Measurements from ENCODE around the gene CAV1. TPM values are rescaled to one million over a fixed set of nuclear protein-coding genes. Genes with fewer than 3 reads are reported as not detected.
A peak's percentile ranks its signal among the peaks of the same experiment; 100 is the strongest.
"Not testable (repeated sequence)": the region's sequence is repeated elsewhere in the genome, so short reads cannot be mapped to it uniquely, and the experiment has no call there.

Gene CAV1, protein sequence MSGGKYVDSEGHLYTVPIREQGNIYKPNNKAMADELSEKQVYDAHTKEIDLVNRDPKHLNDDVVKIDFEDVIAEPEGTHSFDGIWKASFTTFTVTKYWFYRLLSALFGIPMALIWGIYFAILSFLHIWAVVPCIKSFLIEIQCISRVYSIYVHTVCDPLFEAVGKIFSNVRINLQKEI
- total RNA-seq: 4.3 TPM

DNA sequence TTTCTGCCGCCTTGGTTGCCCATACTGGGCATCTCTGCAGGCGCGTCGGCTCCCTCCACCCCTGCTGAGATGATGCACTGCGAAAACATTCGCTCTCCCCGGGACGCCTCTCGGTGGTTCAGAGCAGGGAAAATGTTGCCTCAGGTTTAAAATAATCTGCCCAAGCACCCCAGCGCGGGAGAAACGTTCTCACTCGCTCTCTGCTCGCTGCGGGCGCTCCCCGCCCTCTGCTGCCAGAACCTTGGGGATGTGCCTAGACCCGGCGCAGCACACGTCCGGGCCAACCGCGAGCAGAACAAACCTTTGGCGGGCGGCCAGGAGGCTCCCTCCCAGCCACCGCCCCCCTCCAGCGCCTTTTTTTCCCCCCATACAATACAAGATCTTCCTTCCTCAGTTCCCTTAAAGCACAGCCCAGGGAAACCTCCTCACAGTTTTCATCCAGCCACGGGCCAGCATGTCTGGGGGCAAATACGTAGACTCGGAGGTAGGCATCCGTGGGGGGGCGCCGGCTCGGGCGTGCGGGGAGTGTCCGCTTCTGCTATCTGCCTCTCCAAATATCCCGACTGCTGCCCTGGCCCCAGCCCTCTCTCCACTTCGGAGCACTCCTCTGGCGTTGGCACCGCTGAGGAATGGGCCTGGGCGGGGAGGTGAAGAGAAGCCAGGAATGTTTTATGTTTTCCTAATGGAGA, at the start of gene CAV1:
CAV1 (plus strand) TSS at position 428 of the 689 bp plus-strand sequence; CDS start at position 455, 27 bp downstream.
- DNase-seq (ENCODE audit: low read depth in 2 of 3, low spot score in 2 of 3): peak in 2 of 3 donors; percentile 36 to 54

DNA sequence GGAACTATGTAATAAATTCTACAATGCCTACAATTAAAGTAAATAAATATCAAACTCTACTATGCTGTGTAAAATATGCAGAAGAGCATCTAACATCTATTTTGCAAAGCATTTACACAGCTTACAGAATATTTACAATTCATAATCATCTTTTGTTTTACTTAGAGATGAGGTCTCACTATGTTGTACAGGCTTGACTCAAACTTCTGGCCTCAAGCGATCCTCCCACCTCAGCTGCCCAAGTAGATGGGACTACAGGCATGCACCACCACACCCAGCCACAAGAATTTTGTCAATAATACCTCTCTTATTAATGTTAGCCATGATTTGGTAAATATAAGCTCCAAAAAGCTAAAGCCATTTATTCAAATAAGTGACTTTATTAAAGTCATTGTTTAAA, 47.2 kb upstream of the CAV1 start:
- DNase-seq (ENCODE audit: low read depth in 2 of 3, low spot score in 2 of 3): no peak

DNA sequence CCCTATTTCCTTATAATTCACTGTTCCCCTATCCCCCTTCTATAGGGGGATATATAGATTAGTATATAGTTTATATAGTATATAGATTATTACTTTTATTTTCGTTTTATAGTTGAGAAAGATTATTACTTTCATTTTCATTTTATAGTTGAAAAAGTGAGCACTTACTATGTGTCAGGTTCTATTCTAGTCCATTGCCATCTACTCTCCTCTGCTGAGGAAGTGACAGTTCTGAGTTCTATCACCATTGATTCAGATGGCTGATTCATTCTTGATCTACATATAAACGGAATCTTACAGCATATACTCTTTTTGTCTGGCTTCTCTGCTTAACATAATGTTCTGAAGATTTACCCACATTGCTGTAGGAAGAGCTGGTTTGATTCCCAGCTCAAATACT, 46.0 kb upstream of the CAV1 start:
- no peak for DNase-seq (ENCODE audit: low read depth in 2 of 3, low spot score in 2 of 3)

DNA sequence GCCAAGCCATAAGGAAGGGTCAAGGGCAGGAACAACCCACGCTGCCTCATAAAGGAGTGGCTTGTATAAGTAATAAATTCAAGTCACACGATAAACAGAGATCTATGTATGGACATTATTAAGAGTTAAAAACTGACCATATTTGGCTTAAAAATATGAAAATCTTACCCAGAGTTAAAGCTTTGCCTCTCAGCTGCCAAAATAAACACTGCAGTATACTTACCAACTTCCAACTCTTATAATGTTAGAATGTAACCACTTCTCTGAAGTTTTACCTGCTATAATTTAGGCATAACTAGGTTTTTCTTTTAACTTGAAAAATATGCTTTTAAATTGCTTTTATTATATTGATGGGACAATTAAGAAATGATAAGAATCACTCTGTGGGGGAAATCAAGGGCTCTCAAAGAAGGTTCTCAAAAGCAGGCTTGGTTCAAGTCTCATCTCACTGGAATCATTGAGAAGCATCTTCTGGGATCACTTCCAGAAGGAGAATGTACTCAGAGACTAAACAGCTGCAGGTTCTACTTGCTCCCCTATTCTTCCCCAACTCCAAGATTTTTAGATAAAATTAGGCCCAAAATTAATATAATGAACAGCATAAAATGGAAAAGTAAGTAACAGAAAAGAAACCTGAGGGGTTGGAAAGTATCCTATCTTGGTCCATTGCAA, 41.4 kb upstream of the CAV1 start:
- DNase-seq (ENCODE audit: low read depth in 2 of 3, low spot score in 2 of 3): no peak

DNA sequence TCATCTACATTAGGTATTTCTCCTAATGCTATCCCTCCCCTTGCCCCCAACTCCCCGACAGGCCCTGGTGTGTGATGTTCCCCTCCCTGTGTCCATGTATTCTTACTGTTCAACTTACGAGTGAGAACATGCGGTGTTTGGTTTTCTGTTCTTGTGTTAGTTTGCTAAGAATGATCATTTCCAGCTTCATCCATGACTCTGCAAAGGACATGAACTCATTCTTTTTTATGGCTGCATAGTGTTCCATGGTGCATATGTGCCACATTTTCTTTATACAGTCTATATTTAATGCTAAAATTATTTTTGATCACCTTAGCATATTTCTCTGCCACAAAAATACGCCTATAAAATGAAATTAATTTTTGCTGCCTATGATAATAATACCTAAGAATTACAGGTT, 40.4 kb upstream of the CAV1 start:
- not testable (repeated sequence) for DNase-seq (ENCODE audit: low read depth in 2 of 3, low spot score in 2 of 3)

DNA sequence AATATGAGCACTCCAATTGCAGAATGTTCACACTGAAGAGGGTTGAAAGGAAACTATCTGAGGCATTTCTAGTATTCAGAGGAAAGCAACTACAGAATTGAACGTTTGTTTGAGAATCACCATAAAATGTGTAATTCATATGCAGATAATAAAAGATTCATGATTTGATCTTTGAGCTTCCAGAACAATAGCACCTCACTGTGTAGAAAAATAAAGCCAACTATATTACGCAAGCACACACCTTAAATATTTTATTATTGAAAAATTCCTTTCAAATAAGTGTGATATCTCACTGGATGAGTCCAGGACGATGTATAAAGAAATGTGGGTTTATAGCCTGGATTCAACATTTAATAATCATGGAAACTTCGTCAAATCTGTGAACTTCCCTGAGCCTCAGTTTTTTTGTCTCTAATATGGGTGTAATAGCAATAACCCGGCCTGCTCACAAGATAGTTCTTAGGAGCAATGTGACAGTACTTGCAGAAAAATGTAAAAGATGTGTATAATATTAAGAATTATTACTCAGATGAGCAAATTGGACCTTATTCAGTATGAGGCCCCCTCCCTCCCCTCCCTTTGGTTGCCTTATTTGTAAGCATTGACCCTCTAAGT, 36.8 kb upstream of the CAV1 start:
- no peak for DNase-seq (ENCODE audit: low read depth in 2 of 3, low spot score in 2 of 3)

DNA sequence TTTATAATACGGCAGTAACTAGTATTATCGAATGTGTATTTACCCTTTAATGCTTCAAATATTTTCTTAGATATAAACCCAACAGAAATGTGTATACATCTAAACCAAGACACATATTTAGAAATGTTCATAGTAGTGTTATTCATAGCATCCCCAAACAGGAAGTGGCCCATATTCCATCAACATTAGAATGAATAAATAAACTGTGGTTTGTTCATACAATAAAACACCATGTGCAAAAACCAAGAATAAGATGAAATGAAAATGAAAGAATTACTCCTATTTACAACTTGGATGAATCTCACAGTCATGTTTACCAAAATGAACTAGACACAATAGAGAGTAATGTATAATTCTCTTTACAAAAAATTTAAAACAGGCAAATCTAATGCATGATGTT, 34.5 kb upstream of the CAV1 start:
- DNase-seq (ENCODE audit: low read depth in 2 of 3, low spot score in 2 of 3): no peak

DNA sequence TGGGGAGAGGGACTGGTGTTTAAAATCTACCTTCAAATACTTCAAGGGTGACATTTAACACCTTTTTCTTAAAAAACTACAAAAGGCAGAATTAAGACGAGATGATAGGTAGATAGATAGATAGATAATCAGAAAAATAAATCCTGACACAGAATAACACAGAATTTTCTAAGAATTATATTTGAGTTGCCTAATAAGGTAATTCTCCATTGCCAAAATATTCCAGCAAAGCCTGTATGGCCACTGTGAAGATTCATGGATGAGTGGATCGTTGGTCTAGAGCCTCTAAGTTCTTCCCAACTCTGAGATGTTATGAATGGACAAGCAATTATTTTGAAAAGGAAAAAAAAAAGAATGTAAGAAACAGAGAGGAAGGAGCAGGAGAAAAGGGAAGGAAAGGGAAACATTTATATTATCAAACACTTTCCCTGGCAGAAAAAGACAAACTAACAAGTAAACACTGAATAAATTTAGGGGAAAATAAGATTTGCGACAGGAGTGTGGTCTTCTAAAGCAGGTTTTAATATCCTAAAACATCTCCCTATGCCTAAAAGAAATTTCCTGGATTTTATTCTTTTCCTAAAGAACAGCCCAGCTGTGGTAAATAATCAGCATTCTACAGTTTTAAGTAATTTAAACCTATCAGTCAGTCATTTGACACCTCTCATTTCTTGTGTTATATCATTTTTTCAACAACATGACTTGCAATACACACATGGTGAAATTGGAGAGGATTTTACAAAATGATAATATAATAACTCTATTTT, 32.8 kb upstream of the CAV1 start:
- no peak for DNase-seq (ENCODE audit: low read depth in 2 of 3, low spot score in 2 of 3)

DNA sequence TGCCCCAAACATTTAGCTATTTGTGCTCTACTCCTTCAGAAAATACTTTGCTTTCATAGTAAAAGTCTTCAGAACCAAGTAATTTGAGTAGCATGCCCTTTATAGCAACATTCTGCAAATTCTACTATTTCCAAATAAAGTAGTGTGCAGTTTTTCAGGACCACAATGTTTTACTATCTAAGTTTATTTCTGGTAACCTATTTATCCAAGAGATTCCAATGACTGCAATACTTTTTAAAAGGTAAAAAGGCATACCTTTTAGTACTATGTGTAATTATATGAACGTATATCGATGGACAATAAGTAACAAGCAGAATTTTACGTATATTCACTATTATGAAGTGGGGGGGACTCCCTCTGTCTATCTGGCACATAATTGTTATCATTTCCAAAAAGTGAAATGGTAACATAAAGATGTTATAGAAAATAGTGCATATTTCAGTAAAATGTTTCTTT, 32.2 kb upstream of the CAV1 start:
- DNase-seq (ENCODE audit: low read depth in 2 of 3, low spot score in 2 of 3): no peak

DNA sequence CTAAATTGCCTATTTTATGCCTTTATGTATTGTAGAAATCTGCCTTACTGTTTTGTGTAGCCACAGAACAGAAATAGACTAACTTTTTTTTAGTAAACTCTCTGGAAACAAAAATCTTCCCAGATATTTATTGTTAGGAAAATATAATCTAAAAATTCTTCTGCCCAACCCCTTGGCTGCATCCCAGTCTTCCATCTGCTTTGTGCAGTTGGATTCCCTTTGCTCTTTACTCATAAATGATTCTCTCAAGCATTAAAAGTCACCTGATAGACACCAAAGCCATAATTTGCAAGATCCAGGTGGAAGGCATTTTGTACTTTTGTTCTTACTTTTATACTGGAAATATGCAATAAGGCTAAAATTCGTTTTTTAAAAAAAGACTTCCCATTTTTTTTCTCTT, 31.4 kb upstream of the CAV1 start:
- DNase-seq (ENCODE audit: low read depth in 2 of 3, low spot score in 2 of 3): no peak

DNA sequence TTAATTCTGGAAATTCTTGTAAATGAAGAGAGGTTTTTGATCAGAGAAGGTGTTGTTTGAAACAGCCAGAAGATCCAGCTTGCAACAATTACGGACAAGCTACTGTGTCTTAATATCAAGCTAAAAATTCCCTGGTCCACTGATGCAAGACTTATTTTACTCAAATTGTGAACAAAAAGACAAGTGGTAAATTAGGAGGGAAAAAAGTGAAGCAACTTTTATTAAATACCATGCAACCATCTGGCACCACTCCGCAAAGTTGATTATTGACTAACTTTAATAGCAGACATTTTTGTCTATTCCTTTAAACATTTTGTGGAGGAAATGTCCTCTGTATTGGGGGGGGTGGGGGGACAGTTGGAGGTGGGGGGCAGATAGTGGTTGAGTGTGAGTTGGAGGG, 30.4 kb upstream of the CAV1 start:
- no peak for DNase-seq (ENCODE audit: low read depth in 2 of 3, low spot score in 2 of 3)

DNA sequence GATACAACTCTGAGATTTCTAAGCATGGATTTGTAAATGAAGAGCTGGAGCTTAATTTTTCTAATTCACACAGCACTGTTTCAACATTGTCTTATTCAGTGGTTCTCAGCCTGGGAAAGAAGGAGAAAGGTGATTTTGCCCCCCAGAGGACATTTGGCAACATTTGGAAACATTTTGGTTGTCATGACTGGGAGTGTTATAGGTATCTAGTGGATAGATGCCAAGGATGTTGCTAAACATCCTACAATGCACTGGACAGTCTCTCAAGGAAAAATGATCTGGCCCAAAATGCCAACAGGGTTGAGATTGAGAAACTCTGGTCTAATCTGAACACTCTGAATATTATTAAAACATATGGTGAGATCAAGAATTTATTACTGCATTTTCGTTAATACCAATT, 29.1 kb upstream of the CAV1 start:
- DNase-seq (ENCODE audit: low read depth in 2 of 3, low spot score in 2 of 3): no peak

DNA sequence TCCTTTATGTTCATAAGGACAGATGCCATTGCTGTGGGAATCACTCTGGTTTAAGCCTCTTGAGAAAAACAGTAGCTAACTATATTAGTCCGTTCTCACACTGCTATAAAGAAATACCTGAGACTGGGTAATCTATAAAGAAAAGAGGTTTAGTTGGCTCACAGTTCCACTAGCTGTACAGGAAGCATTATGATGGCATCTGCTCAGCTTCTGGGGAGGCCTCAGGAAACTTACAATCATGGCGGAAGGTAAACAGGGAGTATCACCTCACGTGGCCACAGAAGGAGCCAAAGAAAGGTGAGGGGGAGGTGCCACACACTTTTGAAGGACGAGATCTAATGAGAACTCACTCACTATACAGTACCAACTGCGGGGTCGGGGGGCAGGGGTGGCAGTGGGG, 28.2 kb upstream of the CAV1 start:
- no peak for DNase-seq (ENCODE audit: low read depth in 2 of 3, low spot score in 2 of 3)

DNA sequence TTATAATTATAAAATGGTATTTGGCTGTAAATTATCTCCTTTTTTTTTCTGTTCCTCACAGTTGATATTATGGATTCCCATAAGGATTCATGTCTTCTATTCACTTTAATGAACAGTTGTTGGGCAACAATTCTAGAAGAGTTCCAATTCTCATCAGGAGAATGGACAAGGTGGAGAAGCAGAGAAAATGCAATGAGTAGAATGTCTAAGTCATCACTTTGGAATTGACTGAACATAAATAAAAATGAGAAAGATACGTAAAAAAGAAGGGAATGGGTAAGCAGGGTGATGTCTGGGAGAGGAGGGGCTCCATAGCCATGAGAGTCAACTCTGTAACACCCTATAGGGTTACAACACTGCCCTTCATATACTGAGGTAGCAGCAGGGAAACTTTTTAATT, 27.1 kb upstream of the CAV1 start:
- DNase-seq (ENCODE audit: low read depth in 2 of 3, low spot score in 2 of 3): no peak

DNA sequence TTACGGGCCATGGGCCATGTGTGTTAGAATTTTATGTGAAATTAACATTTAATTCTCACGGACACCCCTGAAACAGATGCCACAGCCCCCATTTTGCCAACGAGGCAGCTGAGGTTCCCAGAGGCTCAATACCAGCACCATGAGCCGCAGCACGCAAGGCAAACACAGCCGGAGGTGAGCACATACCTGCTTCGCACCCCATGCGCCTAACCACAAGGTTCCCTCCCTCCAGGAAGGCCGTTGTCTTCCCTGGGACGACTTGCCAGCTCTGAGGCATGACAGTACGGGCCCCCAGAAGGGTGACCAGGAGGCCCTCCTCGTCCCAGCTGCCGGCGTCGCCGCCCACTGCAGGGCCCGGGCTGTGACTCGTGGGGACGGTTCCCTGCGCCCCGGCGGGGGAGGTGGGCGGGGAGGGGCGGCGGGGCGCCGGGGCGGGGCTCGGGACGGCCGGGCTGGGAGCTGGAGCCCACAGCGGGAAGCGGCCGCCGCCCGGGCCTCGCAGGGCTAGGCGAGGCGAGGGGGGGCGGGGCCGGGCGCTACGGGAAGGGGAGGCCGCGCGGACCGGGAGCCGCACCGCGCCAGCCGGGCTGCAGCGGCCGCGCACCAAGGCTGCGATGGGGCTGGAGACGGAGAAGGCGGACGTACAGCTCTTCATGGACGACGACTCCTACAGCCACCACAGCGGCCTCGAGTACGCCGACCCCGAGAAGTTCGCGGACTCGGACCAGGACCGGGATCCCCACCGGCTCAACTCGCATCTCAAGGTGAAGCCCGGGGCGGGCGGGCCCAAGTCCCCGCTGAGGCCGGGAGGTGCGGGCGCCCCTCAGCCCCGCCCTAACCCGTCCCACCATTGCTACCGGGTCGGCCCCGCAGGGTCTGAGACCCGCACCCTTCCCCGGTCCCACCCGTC, 25.4 kb upstream of the CAV1 start, which contains the start of gene CAV2:
CAV2 (plus strand) TSS at position 571 of the 910 bp plus-strand sequence; CDS start at position 615, 44 bp downstream.
- DNase-seq (ENCODE audit: low read depth in 2 of 3, low spot score in 2 of 3): peak in 2 of 3 donors; percentile 24 to 31

DNA sequence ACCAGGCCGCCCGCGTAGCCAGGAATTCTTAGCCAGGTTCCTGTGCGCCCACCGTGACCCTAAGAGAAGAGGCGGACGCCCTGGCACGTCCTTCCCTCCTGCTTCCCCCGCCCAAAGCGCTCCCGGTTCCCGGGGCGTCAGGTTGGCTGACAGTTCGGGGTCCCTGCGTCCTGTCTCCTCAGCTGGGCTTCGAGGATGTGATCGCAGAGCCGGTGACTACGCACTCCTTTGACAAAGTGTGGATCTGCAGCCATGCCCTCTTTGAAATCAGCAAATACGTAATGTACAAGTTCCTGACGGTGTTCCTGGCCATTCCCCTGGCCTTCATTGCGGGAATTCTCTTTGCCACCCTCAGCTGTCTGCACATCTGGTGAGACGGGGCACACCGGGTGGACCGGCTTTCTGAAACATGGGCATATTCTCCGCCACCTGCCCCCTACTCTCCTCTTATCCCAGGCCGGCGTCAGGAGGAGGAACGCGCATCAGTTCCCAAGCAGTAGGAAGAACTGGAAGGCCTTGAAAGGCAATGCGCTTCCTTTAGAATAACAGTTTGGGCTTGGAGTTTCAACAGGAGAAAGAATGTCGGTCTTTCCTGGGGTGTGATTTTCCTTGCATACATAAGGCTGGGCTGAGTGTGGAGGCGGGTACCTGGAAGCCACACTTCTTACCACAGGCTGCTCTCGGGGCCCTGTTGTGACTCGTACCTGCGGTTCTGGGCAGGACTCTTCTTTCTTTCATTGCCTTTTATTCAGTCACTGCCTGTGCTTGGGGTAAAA, 24.6 kb upstream of the CAV1 start:
- DNase-seq (ENCODE audit: low read depth in 2 of 3, low spot score in 2 of 3): peak in 2 of 3 donors; percentile 29 to 42

DNA sequence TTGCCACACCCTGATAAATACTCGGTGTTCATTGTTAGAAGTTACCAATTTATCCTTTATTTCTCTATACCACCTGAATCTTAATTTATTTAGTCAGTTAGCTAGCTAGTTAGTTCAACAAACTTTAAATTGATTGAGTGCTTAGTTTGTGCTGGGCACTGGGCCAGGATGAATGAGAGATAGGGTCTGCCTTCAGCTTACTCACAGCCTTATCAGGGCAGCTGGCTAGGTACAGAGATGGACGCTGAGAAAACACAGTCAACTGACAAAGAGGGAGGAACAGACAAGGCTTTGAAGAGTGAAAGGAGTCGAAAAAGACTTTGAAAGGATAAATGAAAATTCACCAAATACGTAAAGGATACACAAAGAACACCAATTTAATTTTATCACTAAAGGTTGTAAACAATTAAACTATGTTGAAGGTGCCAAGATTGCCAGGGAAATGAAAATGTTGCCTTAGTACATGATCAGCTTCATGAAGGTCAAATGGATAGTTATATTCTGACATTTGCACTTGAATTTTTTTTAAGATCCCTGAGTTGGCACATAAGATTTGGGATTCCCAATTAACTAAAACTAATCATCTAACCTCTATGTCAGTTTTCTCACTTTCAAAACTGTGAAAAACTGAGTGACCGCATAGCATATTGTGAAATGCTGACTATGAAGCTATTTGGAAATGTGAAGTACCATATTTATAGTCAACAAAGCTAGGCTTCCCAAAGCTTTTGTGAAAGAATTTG, 23.2 kb upstream of the CAV1 start:
- no peak for DNase-seq (ENCODE audit: low read depth in 2 of 3, low spot score in 2 of 3)
